Tibial nerve (tissue), 4 donors: ENCODE results near the gene HSD17B3. TPM values are rescaled to one million over a fixed set of nuclear protein-coding genes. Genes with fewer than 3 reads are reported as not detected.

Source experiments
- DNase-seq, 2 donors: peaks; one replicate each; pipeline ENCODE4 v3.0.0-alpha.2; 2019; ENCODE audit warnings: low spot score in 2 of 2
- H3K27ac ChIP-seq, 4 donors: fragments of 200-600 bp; sonication (generic) in 3 of 4; one replicate each; pipeline ENCODE4 v1.5.1; 2017 to 2019; ENCODE audit warnings: mild to moderate bottlenecking in 1 of 4
- H3K27me3 ChIP-seq, 2 donors: fragments of 200-600 bp; sonication (generic) in 1 of 2; one replicate each; pipeline versions ENCODE4 v1.5.1 to v1.6.0; 2017 to 2019
- H3K36me3 ChIP-seq, 3 donors: fragments of 200-600 bp; sonication (generic); one replicate each; pipeline ENCODE4 v1.5.1; 2018 to 2019
- H3K4me1 ChIP-seq, 4 donors: fragments of 200-600 bp; sonication (generic) in 3 of 4; one replicate each; pipeline ENCODE4 v1.5.1; 2017 to 2019
- H3K4me3 ChIP-seq, 4 donors: fragments of 200-600 bp; sonication (generic) in 3 of 4; one replicate each; pipeline ENCODE4 v1.5.1; 2017 to 2019; ENCODE audit warnings: mild to moderate bottlenecking in 1 of 4, moderate library complexity in 1 of 4
- H3K9me3 ChIP-seq, 4 donors: fragments of 200-600 bp; sonication (generic) in 3 of 4; one replicate each; pipeline ENCODE4 v1.5.1; 2017 to 2019
- CTCF ChIP-seq, 5 experiments: fragments of 200-600 bp in 3 of 5; fragments of 450-650 bp in 2 of 5; sonication (generic) in 3 of 5; IDR thresholded peaks; one replicate each; pipeline ENCODE4 v1.5.1; 2016 to 2019; ENCODE audit warnings: antibody characterized with exemption in 5 of 5, mild to moderate bottlenecking in 3 of 5, moderate library complexity in 2 of 5
- EP300 ChIP-seq, 2 donors: sonication (generic); formaldehyde crosslinking; IDR thresholded peaks; one replicate each; pipeline ENCODE4 v1.6.1; 2017; ENCODE audit warnings: antibody characterized with exemption in 2 of 2, mild to moderate bottlenecking in 1 of 2
- POLR2A ChIP-seq, 2 donors: fragments of 450-650 bp; IDR thresholded peaks; one replicate each; pipeline ENCODE4 v1.6.1; 2017; ENCODE audit warnings: antibody characterized with exemption in 2 of 2, mild to moderate bottlenecking in 2 of 2, moderate library complexity in 2 of 2
- WGBS, 2 donors: methylation state at CpG; one replicate each; pipeline ENCODE4 v1.1.5; 2018; 5-methylcytosine and 5-hydroxymethylcytosine counted together
- total RNA-seq, 4 donors: library from RNA; depleted of rRNA; stranded (reverse); fragments of >200 nt; gene quantifications; one replicate each; pipeline ENCODE4 v1.1.0, GENCODE V29; 2016

Gene HSD17B3
- total RNA-seq, 4 donors from 2014 or later, result 0.66 to 6.7 (median 1.1) TPM

DNA sequence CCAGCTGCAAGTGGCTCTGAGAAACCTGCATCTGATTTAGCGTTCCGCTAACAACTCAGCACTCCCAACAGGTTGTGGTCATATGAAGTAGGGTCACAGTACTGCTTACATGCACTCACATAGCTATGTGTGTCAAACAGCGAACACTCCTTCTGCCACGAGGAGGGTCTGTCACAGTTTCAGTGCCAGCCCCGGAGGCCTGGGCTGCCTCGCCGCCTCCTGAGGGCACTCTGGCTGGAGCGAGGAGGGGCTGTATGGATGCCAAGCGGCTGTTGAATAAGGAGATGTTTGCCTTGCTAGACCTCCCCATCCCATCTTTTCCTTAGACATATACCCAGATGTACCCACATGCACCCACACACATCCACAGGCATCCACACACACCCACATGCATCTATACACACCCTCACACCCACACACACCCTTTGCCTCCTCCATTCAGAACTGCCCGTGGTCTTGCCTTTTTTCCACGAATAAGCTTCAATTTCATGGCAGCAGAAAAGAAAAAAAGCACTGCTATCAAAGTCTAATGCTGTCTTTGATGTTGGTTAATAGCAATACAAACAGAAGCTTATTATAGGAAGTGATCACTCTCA, 95.7 kb downstream of the HSD17B3 start:
- no peak for TF ChIP-seq POLR2A (IDR thresholded peaks at IDR 0.05)
- no peak for TF ChIP-seq CTCF (IDR thresholded peaks at IDR 0.05)
- TF ChIP-seq EP300 (IDR thresholded peaks at IDR 0.05), result no peak
- 77 to 80% methylated on average over 11 of the region's 11 CpGs for WGBS, 2 donors

DNA sequence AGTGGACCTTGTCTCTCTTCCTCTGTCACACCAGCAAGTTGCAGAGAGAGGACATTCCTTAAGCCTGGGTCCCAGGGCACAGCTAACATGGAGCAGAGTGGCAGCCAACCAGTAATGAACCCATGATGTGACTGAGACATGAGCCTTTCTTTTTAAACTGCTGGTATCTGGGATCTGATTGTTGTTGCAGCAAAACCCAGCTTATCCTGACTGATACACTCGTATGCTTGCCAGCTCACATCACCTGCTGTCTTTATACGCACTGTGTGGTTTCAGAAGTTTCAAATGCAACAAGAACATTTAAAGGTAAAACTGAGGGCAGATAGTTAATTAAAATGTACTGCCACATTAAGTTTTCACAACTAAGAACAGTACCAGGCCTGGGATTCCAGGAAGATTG, 97.1 kb downstream of the HSD17B3 start:
- TF ChIP-seq EP300 (IDR thresholded peaks at IDR 0.05) (no peak), POLR2A (IDR thresholded peaks at IDR 0.05) (no peak), CTCF (IDR thresholded peaks at IDR 0.05) (no peak)

More for the DNA sequence above, 95.7 kb downstream of the HSD17B3 start:
- H3K36me3 ChIP-seq, result no peaks in the 10 kb centered on the region
- H3K27ac ChIP-seq, result no peak overlapping the region
- peaks cover 0 to 8% (median 0%) of the 10 kb centered on the region in 4 donors for H3K9me3 ChIP-seq
- H3K4me1 ChIP-seq, result peaks cover 0 to 4% (median 0%) of the 10 kb centered on the region in 4 donors
- H3K27me3 ChIP-seq, result no peaks in the 10 kb centered on the region
- DNase-seq, result no peak
- H3K4me3 ChIP-seq, result no peak overlapping the region

GRCh38 chr9:96203867-96204501, 98.0 kb downstream of the HSD17B3 start:
- Histone ChIP-seq H3K36me3 (no peaks in the 10 kb centered on the region), H3K27ac (no peak overlapping the region), H3K9me3 (peaks cover 0 to 8% (median 0%) of the 10 kb centered on the region in 4 donors), H3K27me3 (no peaks in the 10 kb centered on the region), H3K4me3 (no peak overlapping the region), H3K4me1 (no peaks in the 10 kb centered on the region)
- DNase-seq, result no peak
- WGBS, 2 donors, result 88% methylated on average over 18 of the region's 18 CpGs
- no peak for TF ChIP-seq EP300 (IDR thresholded peaks at IDR 0.05)
- TF ChIP-seq CTCF (IDR thresholded peaks at IDR 0.05), result no peak
- no peak for TF ChIP-seq POLR2A (IDR thresholded peaks at IDR 0.05)

More for the DNA sequence above, 97.1 kb downstream of the HSD17B3 start:
- Histone ChIP-seq H3K36me3 (no peaks in the 10 kb centered on the region), H3K4me3 (no peak overlapping the region), H3K4me1 (peaks cover 0 to 4% (median 0%) of the 10 kb centered on the region in 4 donors), H3K27me3 (no peaks in the 10 kb centered on the region), H3K9me3 (peaks cover 0 to 8% (median 0%) of the 10 kb centered on the region in 4 donors), H3K27ac (no peak overlapping the region)
- 93 to 96% methylated on average over 2 of the region's 2 CpGs for WGBS, 2 donors
- no peak for DNase-seq

DNA sequence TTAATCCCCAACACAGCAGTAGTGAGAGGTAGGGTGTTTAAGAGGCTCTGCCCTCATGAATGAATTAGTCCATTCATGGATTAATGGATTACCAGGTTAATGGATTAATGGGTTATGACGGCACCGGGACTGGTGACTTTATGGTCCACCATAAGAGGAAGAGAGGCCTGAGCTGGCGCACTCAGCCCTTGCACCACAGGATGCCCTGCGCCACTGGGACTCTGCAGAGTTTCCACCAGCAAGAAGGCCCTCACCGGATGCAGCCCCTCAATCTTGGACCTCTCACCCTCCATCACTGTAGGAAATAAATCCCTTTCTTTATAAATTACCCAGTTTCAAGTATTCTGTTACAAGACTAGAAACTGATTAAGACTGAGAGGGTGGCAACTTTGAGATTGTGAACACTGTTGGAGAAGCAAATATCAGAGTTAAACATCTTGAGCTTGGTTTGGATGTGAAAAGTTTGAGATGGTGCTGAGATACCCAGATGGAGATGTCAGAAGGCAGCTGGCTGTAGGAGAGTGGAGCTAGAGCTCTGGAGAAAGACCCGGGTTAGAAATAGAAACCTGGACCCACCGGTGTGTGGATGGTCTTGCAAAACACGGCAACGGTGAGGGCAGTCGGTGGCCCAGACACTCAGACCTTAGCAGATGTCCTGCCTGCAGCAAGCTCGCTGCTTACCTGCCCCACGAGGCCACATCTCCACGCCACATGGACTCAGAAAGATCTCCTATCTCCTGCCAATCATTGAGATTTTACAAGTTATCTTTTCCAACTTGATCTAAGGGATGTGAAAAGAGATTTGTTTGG, 98.8 kb downstream of the HSD17B3 start:
- Histone ChIP-seq H3K4me1 (no peaks in the 10 kb centered on the region), H3K9me3 (peaks cover 0 to 8% (median 0%) of the 10 kb centered on the region in 4 donors), H3K27me3 (no peaks in the 10 kb centered on the region), H3K27ac (no peak overlapping the region), H3K4me3 (no peak overlapping the region), H3K36me3 (no peaks in the 10 kb centered on the region)
- TF ChIP-seq POLR2A (IDR thresholded peaks at IDR 0.05) (no peak), CTCF (IDR thresholded peaks at IDR 0.05) (no peak), EP300 (IDR thresholded peaks at IDR 0.05) (no peak)
- no peak for DNase-seq
- 95% methylated on average over 13 of the region's 13 CpGs for WGBS, 2 donors

GRCh38 chr9:96201140-96201539, 100.8 kb downstream of the HSD17B3 start:
- Histone ChIP-seq H3K4me1 (no peaks in the 10 kb centered on the region), H3K27ac (no peak overlapping the region), H3K27me3 (no peaks in the 10 kb centered on the region), H3K4me3 (no peak overlapping the region), H3K36me3 (no peaks in the 10 kb centered on the region), H3K9me3 (peaks cover 0 to 8% (median 0%) of the 10 kb centered on the region in 4 donors)
- TF ChIP-seq POLR2A (IDR thresholded peaks at IDR 0.05) (no peak), CTCF (IDR thresholded peaks at IDR 0.05) (no peak), EP300 (IDR thresholded peaks at IDR 0.05) (no peak)
- 85 to 92% methylated on average over 6 of the region's 6 CpGs for WGBS, 2 donors
- no peak for DNase-seq
